Glutamatergic neuron (in vitro differentiated cells): ENCODE measurements around the gene ERCC6L2. TPM values are rescaled to one million over a fixed set of nuclear protein-coding genes. Genes with fewer than 3 reads are reported as not detected.

Source experiments
- DNase-seq: peaks from one replicate; pipeline ENCODE4 v3.0.0; 2022
- H3K27ac Mint-ChIP-seq: one replicate; pipeline ENCODE4 v1.8.0; 2020; ENCODE audit warnings: mild to moderate bottlenecking, mixed read lengths, inconsistent platforms; ENCODE audit not compliant: unreplicated experiment
- H3K27me3 Mint-ChIP-seq: one replicate; pipeline ENCODE4 v1.8.0; 2020; ENCODE audit warnings: mild to moderate bottlenecking, moderate library complexity, mixed read lengths, inconsistent platforms; ENCODE audit not compliant: unreplicated experiment
- H3K36me3 Mint-ChIP-seq: one replicate; pipeline ENCODE4 v1.8.0; 2020; ENCODE audit warnings: mild to moderate bottlenecking, mixed read lengths, inconsistent platforms; ENCODE audit not compliant: unreplicated experiment
- H3K4me1 Mint-ChIP-seq: one replicate; pipeline ENCODE4 v1.8.0; 2020; ENCODE audit warnings: mild to moderate bottlenecking, low read depth, mixed read lengths, inconsistent platforms; ENCODE audit not compliant: unreplicated experiment
- H3K4me3 Mint-ChIP-seq: one replicate; pipeline ENCODE4 v1.8.0; 2020; ENCODE audit warnings: mild to moderate bottlenecking, mixed read lengths, inconsistent platforms; ENCODE audit not compliant: unreplicated experiment
- H3K9me3 Mint-ChIP-seq: one replicate; pipeline ENCODE4 v1.8.0; 2020; ENCODE audit warnings: mild to moderate bottlenecking, moderate library complexity, mixed read lengths, inconsistent platforms; ENCODE audit not compliant: unreplicated experiment
- CTCF ChIP-seq: fragments of 200-600 bp; sonication (generic); IDR thresholded peaks from one replicate; pipeline ENCODE4 v1.5.0; 2021; ENCODE audit not compliant: partially characterized antibody, unreplicated experiment
- total RNA-seq: library from RNA; stranded (reverse); fragmentation: NEBNext Ultra II Directional; extraction: Animal tissue kit (Norgen Biotek cat#: 25700); gene quantifications from one replicate; pipeline ENCODE4 v1.2.1, GENCODE V29; 2021; ENCODE audit not compliant: unreplicated experiment

ERCC6L2 gene
- total RNA-seq, 1 donor from 2014 or later, result 51.3 TPM

GRCh38 chr9:95939472-95939871 is 64.0 kb downstream of the ERCC6L2 start:
- no peak for DNase-seq
- Mint-ChIP-seq H3K4me3 (no peak overlapping the region), H3K36me3 (peaks cover 10% of the 10 kb centered on the region), H3K27ac (no peak overlapping the region), H3K4me1 (peaks cover 5% of the 10 kb centered on the region), H3K9me3 (peaks cover 4% of the 10 kb centered on the region), H3K27me3 (no peaks in the 10 kb centered on the region)
- no peak for TF ChIP-seq CTCF

DNA sequence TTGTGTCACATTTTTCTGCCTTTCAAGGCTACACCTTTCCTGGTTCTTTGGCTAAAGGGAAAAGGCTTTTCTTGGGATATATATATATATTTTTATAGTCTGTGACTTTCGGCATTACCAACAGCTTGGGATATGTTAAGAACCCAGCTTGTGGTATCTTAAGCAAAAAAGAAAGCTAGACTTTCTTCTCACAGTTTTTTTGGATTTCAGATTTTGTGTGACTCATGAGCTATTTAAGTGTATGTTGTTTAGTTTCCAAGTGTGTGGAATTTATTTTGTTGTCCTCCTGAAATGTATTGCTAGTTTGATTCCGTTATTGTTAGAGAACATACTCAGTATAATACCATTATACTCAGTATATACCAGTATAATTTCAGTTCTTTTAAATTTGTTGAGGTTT is 64.8 kb downstream of the ERCC6L2 start:
- H3K4me3 Mint-ChIP-seq, result no peak overlapping the region
- H3K27me3 Mint-ChIP-seq, result no peaks in the 10 kb centered on the region
- H3K36me3 Mint-ChIP-seq, result peaks cover 14% of the 10 kb centered on the region
- H3K9me3 Mint-ChIP-seq, result peaks cover 5% of the 10 kb centered on the region
- H3K27ac Mint-ChIP-seq, result no peak overlapping the region
- no peak for TF ChIP-seq CTCF
- peaks cover 5% of the 10 kb centered on the region for H3K4me1 Mint-ChIP-seq
- no peak for DNase-seq

GRCh38 chr9:95942016-95942415 is 66.5 kb downstream of the ERCC6L2 start:
- DNase-seq, result no peak
- no peaks in the 10 kb centered on the region for H3K27me3 Mint-ChIP-seq
- H3K4me1 Mint-ChIP-seq, result no peaks in the 10 kb centered on the region
- no peak for TF ChIP-seq CTCF
- no peak overlapping the region for H3K27ac Mint-ChIP-seq
- peaks cover 18% of the 10 kb centered on the region for H3K36me3 Mint-ChIP-seq
- H3K4me3 Mint-ChIP-seq, result no peak overlapping the region
- peaks cover 8% of the 10 kb centered on the region for H3K9me3 Mint-ChIP-seq

DNA sequence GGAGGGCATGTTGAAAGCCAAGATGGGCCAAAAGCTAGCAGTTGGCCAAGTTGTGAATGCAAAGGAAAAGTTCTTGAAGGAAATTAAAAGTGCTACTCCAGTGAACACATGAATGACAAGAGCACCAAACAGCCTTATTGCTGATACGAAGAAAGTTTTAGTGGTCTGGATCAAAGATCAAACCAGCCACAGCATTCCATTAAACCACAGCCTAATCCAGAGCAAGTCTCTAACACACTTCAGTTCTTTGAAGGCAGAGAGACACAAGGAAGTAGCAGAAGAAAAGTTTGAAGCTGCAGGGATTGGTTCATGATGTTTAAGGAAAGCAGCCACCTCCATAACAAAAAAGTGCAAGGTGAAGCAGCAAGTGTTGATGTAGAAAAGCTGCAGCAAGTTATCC is 71.6 kb downstream of the ERCC6L2 start:
- TF ChIP-seq CTCF, result no peak
- Mint-ChIP-seq H3K4me3 (no peak overlapping the region), H3K27me3 (no peaks in the 10 kb centered on the region), H3K36me3 (peaks cover 43% of the 10 kb centered on the region), H3K27ac (no peak overlapping the region), H3K4me1 (no peaks in the 10 kb centered on the region), H3K9me3 (peaks cover 9% of the 10 kb centered on the region)
- no peak for DNase-seq

DNA sequence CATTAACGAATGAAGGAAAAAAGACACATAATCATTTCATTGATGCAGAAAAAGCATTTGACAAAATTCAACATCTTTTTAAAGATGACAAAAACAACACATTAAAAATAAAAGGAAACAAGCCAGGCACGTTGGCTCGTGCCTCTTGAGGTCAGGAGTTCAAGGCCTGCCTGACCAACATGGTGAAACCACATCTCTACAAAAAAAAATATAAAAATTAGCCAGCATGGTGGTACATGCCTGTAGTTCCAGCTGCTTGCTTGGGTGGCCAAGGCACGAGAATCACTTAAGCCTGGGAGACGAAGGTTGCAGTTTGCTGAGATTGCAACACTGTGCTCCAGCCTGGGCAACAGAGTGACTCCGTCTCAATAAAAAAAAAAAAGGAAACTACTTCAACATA is 77.0 kb downstream of the ERCC6L2 start:
- no peak overlapping the region for H3K27ac Mint-ChIP-seq
- H3K4me1 Mint-ChIP-seq, result no peaks in the 10 kb centered on the region
- peaks cover 40% of the 10 kb centered on the region for H3K36me3 Mint-ChIP-seq
- TF ChIP-seq CTCF, result no peak
- H3K27me3 Mint-ChIP-seq, result peaks cover 1% of the 10 kb centered on the region
- DNase-seq, result no peak
- no peak overlapping the region for H3K4me3 Mint-ChIP-seq
- H3K9me3 Mint-ChIP-seq, result peaks cover 1% of the 10 kb centered on the region
